GM18867 (cell line): Measurements from ENCODE around the gene SCN2A.

Source experiments
- ATAC-seq: cut with Tn5 transposase; IDR thresholded peaks from one replicate; pipeline ENCODE4 v1.9.1; 2021; ENCODE audit warnings: mild to moderate bottlenecking, moderate library complexity; ENCODE audit not compliant: unreplicated experiment

The SCN2A gene

DNA sequence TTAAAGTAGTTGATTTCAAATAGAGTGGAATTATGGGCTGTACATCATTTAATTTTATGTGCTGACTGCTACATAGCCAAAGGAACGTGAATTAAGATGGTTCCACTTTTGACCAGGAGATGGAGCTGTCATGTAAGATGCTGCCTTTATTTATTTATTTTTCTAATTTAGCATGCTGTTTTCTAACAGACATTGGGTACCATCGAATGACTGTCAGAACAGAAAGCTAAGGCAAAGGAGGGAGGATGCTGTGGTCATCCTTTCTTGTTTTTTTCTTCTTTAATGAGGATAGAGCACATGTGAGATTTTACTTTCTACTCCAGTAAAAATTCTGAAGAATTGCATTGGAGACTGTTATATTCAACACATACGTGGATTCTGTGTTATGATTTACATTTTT, at the start of gene SCN2A:
SCN2A (plus strand) TSS at position 185 of the 400 bp plus-strand sequence. CDS start 56,410 bp downstream, outside the sequence.
- peak; percentile 81 for ATAC-seq

DNA sequence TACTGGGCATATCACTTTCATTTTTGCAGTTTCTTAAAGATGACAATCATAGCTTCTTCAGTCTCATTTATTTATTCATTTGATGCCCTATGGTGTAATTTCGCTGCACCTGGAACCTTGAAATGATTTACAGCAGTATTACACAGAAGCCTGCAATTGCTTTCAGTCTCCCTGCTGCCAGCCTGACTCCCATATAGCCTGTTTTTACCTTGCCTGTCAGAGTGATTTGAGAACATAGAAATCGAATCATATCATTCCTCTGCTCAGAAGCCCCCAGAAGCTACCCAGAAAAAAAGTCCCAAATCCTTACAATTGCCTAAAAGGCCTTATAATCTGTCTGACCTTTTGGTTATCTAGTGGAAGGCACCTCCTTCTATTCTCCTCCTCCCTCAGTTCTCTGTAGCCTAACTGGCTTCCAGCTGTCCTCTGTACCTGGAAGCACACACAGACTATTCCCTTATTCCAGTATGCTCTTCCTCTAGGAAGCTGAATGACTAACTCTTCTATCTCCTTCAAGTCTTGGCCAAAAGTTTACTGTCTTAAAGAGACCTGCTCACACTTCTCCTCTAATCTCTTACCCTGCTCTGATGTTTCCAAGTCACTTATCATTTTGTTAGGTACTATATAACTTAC, 48.0 kb upstream of the SCN2A start:
- no peak for ATAC-seq

DNA sequence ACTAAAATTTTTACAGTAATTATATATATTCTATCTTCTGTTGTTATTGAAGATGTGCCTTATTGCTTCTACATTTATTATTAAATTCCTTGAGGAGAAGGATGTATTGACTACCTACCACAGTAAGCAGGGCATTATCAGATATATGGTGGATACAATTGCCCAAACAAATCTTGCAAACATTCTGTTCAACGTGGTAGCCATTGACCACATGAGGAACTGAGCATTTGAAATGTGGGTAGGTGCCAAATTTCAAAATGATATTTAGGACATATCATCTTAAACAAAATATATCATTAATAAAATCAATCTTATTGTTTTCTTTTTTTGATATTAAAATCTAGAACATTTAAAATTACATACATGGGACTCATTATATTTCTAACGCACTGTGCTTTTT, 46.5 kb upstream of the SCN2A start:
- ATAC-seq, result peak; percentile 41

DNA sequence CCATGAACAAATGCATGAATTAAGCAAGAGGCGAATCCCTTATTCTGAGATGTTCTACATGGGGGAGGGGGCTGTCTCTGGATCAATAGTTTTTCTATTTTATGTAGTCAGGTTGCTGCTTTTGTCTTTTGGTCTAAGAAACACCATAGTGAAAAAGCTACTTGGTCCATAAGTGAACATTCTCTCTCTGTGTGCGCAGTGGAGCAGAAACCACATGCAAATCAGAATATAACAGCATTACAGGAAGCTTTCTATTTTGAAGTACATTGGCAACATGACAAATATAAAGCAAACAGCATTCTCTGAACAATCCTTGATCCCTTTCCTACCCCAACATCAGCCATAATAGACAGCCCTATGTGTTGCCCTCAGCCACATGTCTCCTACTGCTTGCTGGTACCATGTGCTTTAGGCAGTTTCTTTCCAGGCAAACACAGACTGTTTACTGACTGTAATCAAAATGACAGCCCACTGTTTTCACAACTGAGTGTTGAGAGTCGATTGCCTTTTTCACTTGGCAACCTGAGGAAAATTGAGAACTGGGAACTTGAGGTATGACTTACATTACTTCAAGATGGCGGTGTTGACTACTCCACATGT, 45.9 kb upstream of the SCN2A start:
- peak; percentile 94 for ATAC-seq

- ATAC-seq, result no peak
Measured at GRCh38 chr2:165196411-165196810, 42.8 kb upstream of the SCN2A start.

GRCh38 chr2:165197346-165197745, 41.9 kb upstream of the SCN2A start:
- peak; percentile 19 for ATAC-seq

DNA sequence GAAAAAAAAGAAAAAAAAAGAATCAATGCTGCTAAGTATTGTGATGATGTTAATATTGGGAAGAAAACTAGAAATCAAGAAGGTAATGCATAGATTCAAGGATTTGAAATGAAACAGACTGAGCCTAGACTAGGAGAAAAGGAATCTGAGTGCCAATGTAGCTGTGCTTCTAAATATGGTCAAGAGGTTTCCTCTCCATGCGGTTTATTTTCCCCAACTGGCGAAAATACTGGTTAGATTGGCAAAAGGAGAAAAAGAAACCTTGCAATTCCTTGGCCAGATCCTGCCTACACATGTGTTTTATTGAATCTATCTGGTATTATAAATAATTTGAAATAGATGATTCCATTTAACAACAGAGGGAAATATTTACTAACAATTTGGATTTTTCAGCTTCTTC, 41.0 kb upstream of the SCN2A start:
- no peak for ATAC-seq

GRCh38 chr2:165202239-165202638, 37.0 kb upstream of the SCN2A start:
- no peak for ATAC-seq

- ATAC-seq, result peak; percentile 66
Measured at GRCh38 chr2:165203689-165204559, 35.3 kb upstream of the SCN2A start, which contains the start of gene SCN3A. SCN3A (minus strand) TSS chr2:165204050; CDS start chr2:165176394, 27,656 bp downstream.

- no peak for ATAC-seq
Measured at GRCh38 chr2:165205865-165206264, 33.3 kb upstream of the SCN2A start.

DNA sequence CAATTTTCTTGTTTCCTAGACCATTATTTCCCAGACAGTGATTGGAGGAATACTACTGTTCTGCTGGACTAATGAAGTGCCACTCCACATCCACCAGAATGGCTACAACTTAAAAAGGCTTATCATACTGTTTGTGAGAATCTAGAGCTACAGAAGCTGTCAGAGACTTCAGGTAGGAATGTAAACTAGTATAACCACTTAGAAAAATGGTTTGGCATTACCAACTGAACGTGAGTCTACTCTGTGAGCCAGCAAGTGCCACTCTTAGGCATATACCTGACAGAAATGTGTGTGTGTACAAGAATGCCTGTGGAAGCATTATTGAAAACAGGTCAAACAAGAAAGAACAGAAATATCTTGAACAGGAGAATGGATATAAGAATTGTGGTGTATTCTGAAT, 31.1 kb upstream of the SCN2A start:
- ATAC-seq, result no peak

GRCh38 chr2:165214093-165214492, 25.1 kb upstream of the SCN2A start:
- no peak for ATAC-seq

DNA sequence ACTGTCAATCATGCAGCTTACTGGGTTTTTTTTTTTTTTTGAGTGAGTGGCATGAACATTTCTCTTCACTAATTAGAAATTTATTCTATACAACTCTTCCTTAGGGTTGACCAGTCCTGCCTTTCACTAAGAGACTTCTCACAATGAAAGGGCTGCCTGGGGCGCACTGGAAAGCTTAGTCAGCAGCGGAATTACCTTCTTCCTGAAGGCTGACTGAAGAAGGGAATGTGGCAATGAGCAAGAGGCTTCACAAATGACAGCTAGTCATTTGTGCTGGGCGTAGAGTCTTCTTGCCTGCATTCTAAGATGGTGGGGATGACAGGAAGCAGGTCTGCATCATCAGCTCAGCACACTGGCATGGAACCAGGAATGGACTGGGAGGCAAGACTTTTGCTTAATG, 19.7 kb upstream of the SCN2A start:
- no peak for ATAC-seq

GRCh38 chr2:165224941-165225340, 14.3 kb upstream of the SCN2A start:
- no peak for ATAC-seq

DNA sequence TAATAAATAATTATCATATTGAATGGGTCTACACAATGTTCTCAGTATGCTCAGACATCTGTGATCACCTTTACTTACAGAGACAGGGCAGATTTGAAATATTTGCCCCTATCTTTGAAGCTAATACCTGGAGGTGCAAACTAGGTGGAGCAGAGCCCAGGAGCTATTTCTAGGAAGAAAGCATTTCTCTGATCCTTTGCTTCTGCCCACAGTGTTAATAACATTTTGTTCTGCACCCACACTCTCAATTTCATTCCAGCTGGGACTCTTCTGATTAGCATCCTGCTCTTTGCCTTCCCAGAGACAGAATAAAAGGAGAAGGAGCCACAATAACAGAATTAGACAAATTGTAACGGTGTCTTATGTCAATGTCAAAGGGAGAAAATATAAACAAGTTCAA, 11.6 kb upstream of the SCN2A start:
- no peak for ATAC-seq

GRCh38 chr2:165237056-165237455, 2.2 kb upstream of the SCN2A start:
- ATAC-seq, result no peak

DNA sequence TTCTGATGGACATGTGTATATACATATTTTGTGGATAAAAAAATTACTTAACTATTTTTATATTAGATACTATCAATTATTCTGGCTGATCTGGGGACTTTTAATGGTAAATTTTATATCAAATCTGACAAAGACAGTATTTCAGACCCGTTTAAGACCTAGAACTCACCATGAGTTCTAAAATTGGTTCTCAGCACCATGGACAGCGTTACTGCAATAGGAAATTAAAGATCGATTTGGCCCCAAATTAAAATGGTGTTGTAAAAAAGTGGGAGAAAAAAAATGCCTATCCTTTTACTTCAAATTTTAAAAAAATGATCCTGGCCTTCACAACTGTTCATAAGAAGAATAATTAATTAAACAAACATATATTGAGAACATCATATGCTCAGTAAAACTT, 919 bp upstream of the SCN2A start:
- ATAC-seq, result no peak

DNA sequence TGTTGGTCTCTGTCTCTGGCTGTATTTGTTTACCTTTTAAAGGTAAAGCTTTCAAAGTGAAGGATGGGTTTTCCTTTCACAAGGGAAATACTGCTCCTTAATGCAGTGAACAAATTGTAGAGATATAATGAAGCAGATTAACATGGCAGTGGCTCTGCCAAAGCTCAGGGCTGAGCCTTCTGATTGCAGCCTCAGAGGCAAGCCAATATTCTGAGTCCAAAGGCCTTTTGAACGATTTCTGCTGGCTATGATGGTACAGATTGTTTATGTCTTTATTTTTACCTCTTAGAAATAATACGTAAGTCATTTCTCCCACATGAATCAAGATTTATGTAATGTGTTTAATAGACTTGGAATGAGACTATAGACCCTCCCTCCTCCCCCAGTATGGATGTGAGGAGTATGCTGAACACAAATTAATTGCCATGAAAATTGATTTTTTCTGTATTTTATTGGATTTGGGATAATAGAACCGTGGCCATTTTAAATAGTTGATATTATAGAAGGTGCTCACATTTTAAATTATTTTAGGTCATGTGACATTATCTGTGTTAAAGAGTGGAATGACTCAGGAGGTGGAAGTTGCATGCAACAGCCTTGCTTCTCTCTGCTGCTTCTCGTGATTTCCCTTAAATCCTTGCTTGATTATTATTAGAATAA, 772 bp downstream of the SCN2A start:
- ATAC-seq, result no peak

DNA sequence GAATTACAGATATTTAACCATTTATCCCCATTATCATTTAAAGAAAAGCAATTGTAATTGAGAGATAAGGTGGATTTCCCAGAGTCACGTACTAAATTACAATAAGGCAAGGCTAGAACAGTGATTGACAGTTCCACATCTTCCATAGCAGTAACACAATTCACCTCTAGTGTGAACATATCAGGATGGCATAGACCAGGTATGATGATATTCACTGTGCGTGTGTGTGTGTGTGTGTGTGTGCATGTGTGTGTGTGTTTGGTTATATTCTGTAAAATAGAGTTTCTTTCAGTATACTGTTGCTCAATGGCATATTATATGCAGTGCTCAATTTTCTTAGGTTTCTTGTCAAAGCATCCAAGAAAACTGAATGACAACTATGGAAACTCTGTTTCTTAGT, 1.7 kb downstream of the SCN2A start:
- no peak for ATAC-seq

- ATAC-seq, result no peak
Measured at GRCh38 chr2:165245081-165245793, 6.0 kb downstream of the SCN2A start.

DNA sequence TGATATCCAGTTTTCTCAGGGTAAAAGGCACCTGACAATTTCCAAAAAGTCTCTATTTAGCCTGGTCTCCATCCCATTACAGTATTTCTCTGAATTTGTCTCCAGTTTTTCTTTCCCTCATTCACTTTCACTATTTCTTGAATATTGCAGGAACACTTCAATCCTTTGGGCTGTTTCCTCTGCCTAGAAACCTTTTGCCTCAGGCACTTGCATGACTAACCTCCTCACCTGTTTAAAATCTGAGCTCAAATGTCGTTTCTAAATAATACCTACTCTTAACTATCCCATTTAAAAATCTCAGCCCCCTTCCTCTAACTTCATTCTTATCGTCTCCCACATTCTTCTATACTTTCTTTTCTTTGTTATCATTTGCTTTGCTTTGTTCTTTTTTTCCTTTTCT, 9.0 kb downstream of the SCN2A start:
- ATAC-seq, result no peak
